Erythroblast (primary cell): Measurements from ENCODE around the gene RPRD1B.
"Not testable (repeated sequence)": the region's sequence is repeated elsewhere in the genome, so short reads cannot be mapped to it uniquely, and the experiment has no call there.

Experiments
- DNase-seq, 2 experiments: peaks; one replicate each; lab custom pipeline; 2025; lab: John Stamatoyannopoulos, UW
- GATA1 ChIP-seq: IDR thresholded peaks from 2 replicates; pipeline ENCODE4 v1.6.1; 2011; ENCODE audit warnings: low read depth, mild to moderate bottlenecking, control low read depth, low read length, moderate library complexity
- POLR2A ChIP-seq: IDR thresholded peaks from 2 replicates; pipeline ENCODE4 v1.6.1; 2011; ENCODE audit warnings: mild to moderate bottlenecking, low read length

Gene RPRD1B

GRCh38 chr20:38083338-38084048, 49.9 kb downstream of the RPRD1B start:
- no peak for DNase-seq
- no peak for TF ChIP-seq GATA1
- no peak for TF ChIP-seq POLR2A

DNA sequence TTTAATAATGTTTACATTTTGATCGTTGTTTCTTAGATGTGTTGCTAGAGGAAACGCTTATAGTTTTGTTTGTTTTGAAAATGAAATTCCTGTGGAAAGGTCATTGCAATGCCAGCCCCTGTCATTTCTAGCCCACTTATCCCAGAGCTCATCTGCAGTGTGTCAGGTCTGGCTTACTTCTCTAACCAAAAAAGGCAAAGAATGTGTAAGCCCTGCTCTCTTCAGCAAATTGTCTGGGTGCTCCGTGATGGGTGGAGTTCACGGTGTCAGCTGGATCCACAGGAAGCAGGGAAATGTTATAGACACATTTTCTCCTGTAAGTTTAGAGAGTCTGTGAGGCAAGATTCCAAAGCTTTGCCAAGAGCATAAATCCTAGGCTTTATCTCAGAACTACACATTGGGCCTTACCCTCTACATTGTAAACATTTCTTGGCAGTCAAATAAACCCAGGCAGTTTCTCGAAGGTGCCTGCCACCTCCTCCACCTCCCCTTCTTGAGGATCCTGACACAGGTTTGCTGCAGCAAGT, 50.9 kb downstream of the RPRD1B start:
- no peak for TF ChIP-seq POLR2A
- TF ChIP-seq GATA1, result no peak
- peak; percentile 11 to 19 for DNase-seq

- no peak for TF ChIP-seq GATA1
- no peak for DNase-seq
These were observed 51.5 kb downstream of the RPRD1B start for GRCh38 chr20:38085026-38085425.

DNA sequence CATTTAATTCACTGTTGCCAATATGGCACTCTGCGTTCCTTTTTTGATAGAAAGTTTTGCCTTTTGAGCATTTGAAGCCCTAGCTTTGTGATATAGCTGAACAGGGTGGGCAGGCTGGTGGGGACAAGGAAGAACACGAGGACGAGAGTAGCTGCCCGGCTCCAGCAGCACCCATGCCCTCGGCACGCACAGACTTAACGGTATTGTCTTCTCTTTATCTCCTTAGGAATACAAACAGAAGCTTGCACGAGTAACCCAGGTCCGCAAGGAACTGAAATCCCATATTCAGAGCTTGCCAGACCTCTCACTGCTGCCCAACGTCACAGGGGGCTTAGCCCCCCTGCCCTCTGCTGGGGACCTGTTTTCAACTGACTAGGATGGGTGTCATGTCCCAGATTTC, 56.0 kb downstream of the RPRD1B start:
- TF ChIP-seq POLR2A (no peak), GATA1 (no peak)
- DNase-seq, result no peak

GRCh38 chr20:38090061-38090460, 56.5 kb downstream of the RPRD1B start:
- DNase-seq, result no peak
- TF ChIP-seq POLR2A (no peak), GATA1 (no peak)

GRCh38 chr20:38091441-38092216, 58.1 kb downstream of the RPRD1B start:
- DNase-seq, result peak in 1 of 2 experiments; percentile 58
- TF ChIP-seq GATA1 (no peak), POLR2A (no peak)

- TF ChIP-seq GATA1, result no peak
- no peak for DNase-seq
These were observed 58.8 kb downstream of the RPRD1B start for GRCh38 chr20:38092260-38092857.

DNA sequence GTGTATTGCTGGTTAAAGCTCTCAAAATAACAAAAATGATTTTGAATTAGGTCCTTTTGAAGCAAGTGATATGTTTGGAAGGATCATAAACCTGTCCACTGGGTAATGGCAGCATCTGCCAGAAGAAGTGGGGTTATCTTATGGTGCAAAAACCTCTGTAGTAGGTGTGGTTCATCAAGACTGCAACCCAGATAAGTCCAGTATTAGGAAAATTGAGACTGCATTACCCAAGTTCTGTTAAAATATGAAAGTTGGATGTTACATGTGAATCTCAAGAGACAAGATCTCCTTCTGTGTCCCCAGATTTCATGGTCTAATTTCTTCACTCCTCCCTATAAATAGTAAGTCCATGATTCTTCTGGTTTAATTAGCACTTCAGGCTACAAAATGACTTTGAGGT, 59.4 kb downstream of the RPRD1B start:
- DNase-seq, result peak; percentile 75 to 81
- no peak for TF ChIP-seq POLR2A
- no peak for TF ChIP-seq GATA1

DNA sequence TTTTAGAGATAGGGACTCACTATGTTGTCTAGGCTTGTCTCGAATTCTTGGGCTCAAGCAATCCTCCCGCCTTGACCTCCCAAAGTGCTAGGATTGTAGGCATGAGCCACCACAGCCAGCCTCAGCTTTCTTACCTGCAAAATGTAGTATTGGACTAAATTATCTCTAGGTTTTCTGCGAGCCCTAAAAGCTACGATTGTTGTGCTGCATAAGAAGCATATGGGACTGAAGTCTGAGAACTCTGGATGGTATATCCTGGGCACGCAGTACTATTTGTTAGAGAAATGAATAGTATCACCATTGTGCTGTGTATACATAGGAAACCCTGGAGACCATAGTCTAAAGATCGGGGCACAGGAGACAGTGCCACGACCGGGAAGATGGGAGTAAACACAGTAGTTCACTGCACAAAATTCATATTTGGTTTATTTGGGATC, 60.1 kb downstream of the RPRD1B start:
- no peak for DNase-seq
- TF ChIP-seq GATA1 (no peak), POLR2A (no peak)

- peak; percentile 66 to 78 for DNase-seq
- TF ChIP-seq GATA1 (no peak), POLR2A (no peak)
These were observed 60.9 kb downstream of the RPRD1B start for GRCh38 chr20:38094373-38094891.

DNA sequence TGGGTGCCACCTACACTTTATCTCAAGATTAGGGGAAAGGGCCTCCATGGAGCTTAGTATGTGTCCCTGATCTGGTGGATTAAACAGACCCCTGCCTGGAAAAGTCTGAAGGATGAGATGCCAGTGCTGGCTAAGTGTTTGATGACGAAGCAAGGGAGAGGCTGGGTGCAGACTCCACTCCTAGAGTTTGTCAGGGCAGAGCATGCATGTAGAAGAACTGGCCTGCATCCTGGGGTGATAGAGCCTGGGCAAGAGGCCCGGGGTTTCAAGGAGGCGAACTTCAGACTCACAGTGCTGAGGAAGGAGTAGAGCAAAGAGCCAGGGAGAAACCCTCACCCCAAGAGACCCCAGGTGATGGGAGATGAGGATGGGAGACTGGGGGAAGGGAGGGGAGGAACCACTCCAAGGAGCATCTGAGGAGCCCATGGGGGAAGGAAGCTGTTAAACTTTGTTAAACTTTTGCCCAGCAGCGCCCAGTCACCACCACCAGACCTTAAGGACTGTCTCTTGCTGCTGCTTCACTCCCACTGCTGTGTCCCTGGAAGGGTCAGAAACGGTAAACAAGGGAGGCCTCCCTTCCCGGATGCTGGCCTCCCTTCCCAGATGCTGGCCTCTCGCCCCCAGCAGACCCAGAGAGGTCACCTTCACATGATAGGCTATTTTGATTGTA, 61.6 kb downstream of the RPRD1B start:
- DNase-seq, result peak in 1 of 2 experiments; percentile 31
- no peak for TF ChIP-seq POLR2A
- TF ChIP-seq GATA1, result no peak

DNA sequence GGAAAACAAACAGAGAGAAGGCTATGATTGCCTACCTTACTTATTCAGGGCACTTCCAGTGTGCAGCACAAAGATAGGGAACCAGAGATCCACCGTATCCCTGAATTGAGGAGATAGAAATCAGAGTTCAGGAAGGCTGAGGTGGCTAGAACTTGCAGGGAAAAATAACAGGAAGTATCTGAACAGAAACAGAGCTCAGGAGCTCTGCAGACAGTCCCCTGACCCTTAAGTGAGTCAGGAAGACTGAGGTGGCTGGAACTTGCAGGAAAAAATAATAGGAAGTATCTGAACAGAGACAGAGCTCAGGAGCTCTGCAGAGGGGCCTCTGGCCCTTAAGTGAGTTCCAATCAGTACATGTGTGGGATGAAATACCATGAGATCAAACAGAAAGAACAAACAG, 65.4 kb downstream of the RPRD1B start:
- TF ChIP-seq POLR2A, result no peak
- no peak for TF ChIP-seq GATA1
- no peak for DNase-seq

GRCh38 chr20:38102206-38102605, 68.7 kb downstream of the RPRD1B start:
- DNase-seq, result not testable (repeated sequence)
